ENCODE measurements around the gene AOC1.
"Not testable (repeated sequence)": the region's sequence is repeated elsewhere in the genome, so short reads cannot be mapped to it uniquely, and the experiment has no call there.

The AOC1 gene

DNA sequence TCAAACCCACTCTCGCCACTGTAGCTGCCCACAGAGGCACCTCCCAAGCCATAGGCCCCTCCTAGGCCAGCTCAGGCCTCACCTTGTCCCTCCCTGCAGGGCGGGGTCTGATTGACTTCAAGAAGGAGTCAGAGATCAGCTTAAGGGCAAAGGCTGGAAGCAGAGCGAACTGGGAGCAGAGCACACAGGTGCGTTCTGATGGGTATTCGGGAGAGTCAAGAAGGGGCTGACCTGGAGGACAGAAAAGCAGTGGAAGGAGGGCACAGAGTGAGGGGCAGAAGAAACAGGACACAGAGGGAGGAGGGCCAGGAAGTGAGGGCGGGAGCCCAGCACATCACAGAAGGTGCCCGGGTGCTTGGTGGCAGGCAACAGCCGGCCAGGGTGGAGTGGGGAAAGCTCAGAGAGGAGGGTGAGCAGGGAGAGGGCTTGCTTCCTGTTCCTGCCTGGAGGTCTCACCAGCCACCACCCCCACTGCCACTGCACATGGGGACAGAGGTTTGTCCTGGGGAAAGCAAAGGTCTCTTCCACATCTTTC lies at the start of gene AOC1:
TSS of gene AOC1 (plus strand) at position 147 of the 535 bp plus-strand sequence. CDS start 3,954 bp downstream, outside the sequence.
- FAIRE-seq: no peak

DNA sequence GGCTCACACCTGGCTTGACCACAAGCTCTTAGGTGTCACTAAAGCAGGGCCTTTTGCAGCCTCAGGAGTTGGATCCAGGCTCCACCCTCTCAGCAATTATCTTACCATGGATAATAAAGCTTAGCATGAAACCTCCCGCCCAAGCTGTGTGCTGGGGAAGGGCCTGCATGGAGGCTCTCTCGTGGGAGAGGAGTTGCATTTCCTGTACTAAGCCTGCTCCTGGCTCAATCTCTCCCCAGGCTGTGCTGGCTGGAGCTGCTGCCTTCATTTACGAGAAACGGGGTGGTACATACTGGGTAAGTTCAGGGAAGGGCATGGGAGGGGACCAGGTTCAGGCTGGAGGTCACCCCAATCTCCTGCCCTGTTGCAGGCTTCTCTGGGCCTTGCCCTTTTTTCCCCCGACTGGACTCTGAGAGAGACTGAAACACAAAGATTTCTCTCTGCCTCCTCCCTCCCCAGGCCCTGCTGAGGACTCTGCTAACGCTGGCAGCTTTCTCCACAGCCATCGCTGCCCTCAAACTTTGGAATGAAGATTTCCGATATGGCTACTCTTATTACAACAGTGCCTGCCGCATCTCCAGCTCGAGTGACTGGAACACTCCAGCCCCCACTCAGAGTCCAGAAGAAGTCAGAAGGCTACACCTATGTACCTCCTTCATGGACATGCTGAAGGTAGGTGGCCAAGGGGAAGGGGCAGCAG lies 49.0 kb upstream of the AOC1 start:
- no peak for FAIRE-seq

- FAIRE-seq: no peak
Observed at GRCh38 chr7:150804802-150805201, 47.5 kb upstream of the AOC1 start.

DNA sequence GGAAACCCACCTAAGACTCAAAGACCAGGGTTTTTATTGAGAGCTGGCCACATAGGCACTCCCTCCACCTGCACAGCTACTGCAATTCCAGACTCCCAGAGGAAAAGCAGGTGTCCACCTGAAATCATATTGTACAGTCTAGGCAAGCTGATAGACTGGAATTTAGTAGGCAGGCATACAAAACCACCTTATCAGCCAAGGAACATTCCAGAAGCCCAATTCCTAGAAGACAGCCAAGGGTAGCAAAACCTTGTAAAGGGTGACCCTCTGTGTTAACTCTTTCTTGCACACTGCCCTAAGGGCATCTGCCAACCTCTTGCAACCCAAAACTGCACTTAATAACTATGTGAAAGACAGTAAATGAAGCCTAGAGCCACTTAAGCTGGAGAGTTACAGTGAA lies 46.5 kb upstream of the AOC1 start:
- no peak for FAIRE-seq

DNA sequence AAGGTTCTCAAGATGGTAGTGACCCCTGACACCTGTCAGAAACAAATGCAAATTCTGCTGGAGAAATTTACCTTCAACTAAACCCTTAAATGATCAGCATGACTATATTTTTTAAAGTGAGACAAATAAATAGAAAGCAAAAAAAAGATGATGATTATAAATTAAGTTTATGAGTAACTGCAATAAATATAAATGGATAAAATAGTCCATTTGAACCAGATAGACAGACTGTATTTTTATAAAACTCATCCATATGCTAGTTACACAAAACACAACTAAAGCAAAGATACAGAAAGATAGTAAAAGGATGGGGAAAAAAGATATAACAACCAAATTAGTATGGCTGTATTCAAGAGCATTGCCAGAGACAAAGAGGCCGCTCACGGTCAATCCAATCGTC lies 45.9 kb upstream of the AOC1 start:
- FAIRE-seq: no peak

DNA sequence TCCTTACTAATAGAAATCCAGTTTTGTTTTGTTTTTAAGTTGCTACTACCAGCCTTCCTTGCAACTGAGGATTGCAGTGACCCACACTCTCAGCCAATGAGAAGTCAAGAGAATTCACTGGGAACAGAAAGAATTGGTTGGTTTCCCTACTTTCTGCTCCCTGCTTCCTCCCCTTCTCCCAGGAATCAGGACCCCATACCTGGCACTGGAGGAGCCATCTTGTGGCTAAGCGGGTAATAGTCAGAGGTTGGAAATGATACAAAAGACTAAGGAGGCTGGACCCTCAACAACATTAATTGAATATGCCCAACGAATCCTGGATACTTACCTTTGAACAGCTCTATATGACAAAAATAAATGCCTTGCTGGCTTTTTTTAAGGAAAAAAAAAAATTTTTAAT lies 45.5 kb upstream of the AOC1 start:
- FAIRE-seq: no peak

DNA sequence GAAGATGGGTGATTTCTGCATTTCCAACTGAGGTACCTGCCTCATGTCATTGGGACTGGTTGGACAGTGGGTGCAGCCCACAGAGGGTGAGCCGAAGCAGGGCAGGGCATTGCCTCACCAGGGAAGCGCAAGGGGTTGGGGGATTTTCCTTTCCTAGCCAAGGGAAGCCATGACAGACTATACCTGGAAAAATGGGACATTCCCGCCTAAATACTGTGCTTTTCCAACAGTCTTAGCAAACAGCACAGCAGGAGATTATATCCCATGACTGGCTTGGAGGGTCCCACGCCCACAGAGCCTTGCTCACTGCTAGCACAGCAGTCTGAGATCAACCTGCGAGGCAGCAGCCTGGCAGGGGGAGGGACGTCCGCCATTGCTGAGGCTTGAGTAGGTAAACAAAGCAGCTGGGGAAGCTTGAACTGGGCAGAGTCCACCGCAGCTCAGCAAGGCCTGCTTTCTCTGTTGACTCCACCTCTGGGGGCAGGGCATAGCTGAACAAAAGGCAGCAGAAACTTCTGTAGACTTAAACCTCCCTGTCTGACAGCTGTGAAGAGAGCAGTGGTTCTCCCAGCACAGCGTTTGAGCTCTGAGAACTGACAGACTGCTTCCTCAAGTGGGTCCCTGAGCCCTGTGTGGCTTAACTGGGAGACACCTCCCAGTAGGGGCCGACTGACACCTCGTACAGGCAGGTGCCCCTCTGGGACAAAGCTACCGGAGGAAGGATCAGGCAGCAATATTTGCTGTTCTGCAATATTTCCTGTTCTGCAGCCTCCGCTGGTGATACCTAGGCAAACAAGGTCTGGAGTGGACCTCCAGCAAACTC lies 44.5 kb upstream of the AOC1 start:
- FAIRE-seq: not testable (repeated sequence)

GRCh38 chr7:150814328-150815001 lies 37.9 kb upstream of the AOC1 start:
- FAIRE-seq: no peak

DNA sequence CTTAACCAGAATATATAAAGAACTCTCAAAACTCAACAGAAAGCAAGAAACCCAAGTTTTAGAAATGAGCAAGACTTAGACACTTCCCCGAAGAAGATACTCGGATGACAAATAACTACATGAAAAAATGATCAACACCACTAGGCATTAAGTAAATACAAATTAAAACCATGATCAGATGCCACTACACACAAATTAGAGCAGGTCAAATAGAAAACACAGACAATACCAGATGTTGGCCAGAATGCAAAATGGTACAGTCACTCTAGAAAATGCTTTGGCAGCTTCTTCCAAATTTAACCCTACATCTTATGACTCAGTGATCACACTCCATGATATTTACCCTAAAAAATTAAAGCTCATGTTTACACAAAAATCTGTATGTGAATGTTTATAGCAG lies 33.3 kb upstream of the AOC1 start:
- FAIRE-seq: no peak

- no peak for FAIRE-seq
Observed at GRCh38 chr7:150820148-150820547, 32.2 kb upstream of the AOC1 start.

- FAIRE-seq: no peak
Observed at GRCh38 chr7:150820578-150821198, 31.6 kb upstream of the AOC1 start.

GRCh38 chr7:150823043-150823442 lies 29.3 kb upstream of the AOC1 start:
- no peak for FAIRE-seq

- no peak for FAIRE-seq
Observed at GRCh38 chr7:150823484-150824126, 28.7 kb upstream of the AOC1 start.

DNA sequence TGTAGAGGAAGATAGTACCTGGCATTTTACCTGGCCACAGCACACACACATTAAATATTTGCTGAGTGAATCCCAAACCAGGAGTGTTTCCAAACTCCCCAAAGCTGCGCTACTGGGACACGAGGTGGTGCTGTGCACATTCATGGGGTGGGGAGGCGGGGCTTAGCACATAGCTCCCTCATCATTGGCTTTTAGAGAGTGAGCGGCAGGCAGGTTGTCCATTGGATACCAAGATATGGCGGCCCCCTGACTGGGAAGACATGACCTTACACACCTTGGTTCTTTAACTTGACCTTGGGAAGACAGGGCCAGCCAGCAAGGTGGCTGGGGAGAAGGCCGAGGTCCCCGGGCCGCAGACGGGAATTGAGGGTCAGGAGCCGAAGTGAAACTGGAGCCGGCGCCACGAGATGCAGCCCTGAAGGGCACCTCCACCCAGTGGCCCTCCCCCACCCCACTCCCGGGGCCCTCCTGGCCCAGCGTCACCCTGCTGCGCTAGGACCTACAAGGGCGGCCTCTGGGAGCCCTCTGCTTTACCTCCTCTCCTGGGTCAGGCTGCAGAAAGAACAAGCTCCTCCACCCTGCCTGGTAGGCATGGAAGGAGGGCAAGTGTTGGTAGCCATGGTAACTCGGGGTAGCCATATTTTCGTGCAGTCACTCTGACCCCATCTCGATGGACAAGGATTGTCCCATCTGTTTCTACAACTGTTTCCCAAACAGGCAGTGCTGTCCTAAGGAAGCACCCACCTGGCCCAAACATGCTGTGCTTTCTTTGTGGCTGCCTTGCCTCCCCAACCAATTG lies 27.7 kb upstream of the AOC1 start:
- FAIRE-seq: no peak

- no peak for FAIRE-seq
Observed at GRCh38 chr7:150826061-150826849, 26.1 kb upstream of the AOC1 start.

- FAIRE-seq: no peak
Observed at GRCh38 chr7:150828384-150828783, 23.9 kb upstream of the AOC1 start.

DNA sequence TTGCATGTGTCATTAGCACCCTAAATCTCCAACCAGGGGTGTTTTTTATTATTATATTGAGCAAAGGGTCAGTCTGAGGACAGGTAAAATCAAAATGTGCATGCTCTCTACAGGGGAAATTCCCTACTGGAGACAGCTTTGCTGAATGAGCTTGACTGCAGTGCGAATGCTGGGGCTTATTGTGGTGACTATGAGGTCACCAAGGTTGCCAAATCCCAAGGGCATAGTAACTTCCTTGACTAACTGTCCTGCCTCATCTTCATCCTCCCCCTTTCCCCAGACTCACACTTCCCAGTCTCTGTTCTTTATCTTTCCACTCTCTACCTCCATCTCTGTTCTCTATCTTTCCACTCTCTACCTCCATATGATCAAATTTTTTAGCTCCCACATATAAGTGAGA lies 22.9 kb upstream of the AOC1 start:
- FAIRE-seq: no peak

DNA sequence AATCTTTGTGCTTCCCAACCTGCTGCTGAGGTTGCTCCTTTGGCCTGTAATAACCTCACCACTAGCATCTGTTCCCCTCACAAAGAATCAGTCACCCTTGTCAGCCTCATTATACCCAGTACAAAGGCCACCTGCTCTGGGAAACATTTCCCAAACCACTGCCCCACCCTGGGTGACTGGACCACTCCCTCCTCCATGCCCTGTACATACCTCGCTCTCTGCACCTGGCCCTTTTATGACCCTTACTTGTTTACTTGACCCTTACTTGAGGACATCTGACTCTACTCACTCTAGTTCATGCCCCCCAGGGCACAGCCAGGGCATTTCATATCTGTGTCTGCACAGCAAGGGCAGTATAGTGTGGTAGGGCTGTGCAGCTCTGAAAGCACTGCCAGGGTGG lies 21.4 kb upstream of the AOC1 start:
- FAIRE-seq: no peak

- no peak for FAIRE-seq
Observed at GRCh38 chr7:150831851-150832250, 20.5 kb upstream of the AOC1 start.

DNA sequence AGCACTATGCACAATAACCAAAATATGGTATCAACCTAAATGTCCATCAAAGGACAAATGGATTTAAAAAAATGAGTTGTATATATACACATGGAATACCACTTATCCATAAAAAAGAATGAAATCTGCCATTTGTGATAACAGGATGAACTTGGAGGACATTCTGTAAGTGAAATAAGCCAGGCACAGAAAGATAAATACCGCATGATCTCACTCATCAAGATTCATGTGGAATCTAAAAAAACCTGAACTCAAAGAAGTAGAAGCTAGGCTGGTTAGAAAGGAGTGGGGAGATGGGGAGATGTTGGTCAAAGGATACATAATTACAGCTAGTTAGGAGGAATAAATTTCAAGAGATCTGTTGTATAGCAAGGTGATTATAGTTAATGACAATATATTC lies 17.3 kb upstream of the AOC1 start:
- no peak for FAIRE-seq

Data from A204.1 (cell line).